ENCODE data around the gene GNB1.
A peak's percentile ranks its signal among the peaks of the same experiment; 100 is the strongest.
"Not testable (repeated sequence)": the region's sequence is repeated elsewhere in the genome, so short reads cannot be mapped to it uniquely, and the experiment has no call there.

GNB1 gene

DNA sequence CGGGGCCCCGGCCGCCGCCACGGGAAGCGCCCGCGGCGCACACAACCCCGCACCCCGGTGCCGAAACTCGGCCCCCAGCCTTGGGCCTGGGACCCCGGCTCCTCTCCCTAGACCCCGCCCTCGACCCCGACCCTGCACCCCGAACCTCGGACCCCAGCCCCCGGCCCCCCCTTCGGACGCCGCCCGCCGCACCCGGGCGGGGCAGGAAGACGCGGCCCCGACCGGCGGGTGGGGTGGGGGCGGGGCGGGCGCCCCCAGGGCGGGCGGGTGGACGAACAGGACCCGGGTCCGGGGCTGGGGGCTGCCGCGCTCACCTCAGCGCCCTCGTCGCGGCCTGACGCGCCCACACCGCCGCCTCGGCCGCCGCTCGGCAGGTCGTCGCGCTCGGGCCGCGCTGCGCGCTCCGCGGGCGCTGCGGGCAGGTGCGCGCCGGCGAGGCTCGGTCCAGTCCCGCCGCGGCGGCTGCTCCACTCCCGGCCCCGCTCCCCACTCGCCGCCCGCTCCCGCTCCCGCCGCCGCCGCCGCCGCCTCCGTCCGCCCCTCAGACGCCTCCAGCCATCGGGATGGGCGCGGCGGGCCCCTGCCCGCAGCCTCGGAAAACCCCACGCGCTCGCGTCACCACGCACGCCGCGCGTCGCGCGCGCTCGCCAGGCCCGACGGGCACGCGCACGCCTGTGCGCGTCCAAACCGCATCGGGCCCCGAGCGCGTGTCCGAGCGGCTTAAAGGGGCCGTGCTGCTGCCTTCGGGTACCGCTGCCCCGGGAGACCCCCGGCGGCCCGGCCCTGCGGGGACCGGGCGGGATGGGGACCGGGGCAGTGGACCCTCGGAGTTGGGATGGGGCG, at the start of gene GNB1:
TSS of gene GNB1 (minus strand) at position 582 of the 843 bp plus-strand sequence. CDS start 65,634 bp downstream, outside the sequence.
- DNase-seq = peak; percentile 83 to 85

GRCh38 chr1:1940123-1940425, 49.2 kb upstream of the GNB1 start:
- DNase-seq = no peak

DNA sequence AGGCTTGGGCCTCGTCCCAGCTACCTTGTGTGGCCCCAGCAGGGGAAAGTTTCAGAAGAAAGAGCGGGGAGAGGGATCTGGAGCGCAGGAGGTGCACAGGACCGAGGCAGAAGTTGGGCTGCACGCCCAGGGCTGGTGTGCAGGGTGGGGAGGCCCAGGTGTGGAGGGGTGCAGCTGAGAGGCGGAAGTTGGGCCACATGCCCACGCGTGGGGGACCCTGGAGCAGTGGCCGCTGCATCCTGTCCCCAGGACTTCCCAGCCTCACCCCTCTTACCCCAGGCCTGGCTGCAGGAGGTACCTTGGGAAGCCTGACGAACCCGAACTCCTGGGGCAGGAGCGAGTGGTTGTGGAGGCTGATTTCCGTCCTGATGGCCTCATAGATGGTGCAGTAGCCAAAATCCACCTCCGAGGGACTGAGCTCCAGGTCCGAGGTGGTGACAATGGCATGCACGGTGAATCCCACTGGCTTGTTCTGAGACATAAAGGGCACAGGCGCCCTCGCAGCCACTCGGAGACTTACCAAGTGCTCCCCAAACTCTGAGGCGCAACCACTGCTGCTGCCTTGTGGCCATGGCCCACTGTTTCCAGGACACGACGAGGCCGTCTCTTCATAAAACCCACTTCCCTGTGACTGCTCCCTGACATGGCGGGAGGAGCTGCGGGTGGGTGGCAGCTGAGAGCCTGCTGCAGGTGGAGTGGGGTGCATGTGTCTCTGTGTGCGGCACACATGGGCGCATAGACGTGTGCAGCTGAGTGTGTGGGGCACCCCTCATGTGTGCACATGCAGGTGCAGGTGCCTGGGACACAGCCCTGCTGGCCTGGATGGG, 48.6 kb upstream of the GNB1 start:
- no peak for DNase-seq

DNA sequence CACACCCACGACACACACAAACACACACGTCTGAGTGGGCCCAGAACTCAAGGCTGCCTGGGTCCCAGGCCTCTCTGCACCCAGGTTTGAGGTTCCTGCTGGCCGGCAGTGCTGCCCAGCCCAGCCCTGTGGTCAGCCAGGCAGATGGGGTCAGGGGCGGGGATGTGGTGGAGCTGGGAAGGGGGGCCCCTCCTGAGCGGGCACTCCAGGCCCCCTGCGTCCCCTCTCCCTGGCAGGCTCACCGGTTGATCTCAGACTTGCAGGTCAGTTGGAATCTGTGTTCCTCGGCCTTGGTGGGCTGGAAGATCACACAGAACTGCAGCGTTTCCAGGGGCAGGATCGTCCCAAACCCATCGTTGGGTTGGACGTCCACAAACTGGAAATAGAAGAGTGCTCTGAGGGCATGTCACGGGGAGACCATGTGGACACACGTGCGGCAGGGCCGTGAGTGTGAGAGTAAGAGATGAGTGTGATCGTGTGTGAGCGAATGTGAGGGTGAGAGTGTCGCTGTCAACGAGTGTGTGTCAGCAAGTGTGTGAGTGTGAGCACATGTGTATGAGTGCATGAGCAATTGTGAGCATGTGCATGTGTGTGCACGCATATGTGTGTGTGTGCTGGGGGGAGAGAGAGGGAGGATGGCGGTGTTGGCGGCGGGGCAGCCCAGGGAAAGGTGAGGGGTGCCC, 47.9 kb upstream of the GNB1 start:
- DNase-seq = no peak

DNA sequence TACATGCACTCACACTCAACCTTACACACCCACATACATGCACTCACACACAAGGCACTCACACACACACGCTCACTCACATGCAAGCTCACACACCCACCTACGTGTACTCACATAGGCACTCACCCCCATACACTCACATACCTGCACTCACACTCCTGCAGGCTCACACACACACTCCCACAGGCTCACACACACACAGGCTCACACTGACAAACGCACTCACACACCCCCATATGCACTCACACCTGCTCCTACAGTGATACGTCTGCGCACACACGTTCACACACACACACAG, 47.3 kb upstream of the GNB1 start:
- DNase-seq = no peak

DNA sequence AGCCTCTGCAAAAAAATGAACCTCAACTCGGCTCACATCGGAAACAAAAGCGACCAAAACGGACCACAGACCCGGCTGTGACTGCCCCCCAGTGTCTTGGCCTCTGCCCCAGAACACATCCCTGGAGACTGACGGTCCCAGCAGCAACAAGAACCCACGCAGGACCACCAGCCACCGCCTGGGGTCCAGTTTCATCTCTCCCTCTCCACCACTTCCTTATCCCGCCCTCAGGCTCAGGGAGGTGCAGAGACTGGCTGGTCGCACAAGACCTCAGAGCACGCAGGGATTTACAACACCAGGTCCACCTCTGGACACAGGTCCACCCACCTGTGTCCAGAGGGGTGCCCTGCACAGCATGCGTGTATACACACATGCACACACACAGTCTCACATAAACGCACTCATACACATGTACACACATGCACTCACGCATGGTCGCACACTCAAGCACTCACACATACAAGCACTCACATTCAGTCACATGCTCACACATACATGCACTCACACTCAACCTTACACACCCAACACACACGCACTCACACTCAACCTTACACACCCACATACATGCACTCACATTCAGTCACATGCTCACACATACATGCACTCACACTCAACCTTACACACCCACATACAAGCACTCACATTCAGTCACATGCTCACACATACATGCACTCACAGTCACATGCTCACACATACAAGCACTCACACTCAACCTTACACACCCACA, 46.8 kb upstream of the GNB1 start:
- no peak for DNase-seq

- DNase-seq = no peak
Observed at GRCh38 chr1:1937061-1937460, 46.2 kb upstream of the GNB1 start.

DNA sequence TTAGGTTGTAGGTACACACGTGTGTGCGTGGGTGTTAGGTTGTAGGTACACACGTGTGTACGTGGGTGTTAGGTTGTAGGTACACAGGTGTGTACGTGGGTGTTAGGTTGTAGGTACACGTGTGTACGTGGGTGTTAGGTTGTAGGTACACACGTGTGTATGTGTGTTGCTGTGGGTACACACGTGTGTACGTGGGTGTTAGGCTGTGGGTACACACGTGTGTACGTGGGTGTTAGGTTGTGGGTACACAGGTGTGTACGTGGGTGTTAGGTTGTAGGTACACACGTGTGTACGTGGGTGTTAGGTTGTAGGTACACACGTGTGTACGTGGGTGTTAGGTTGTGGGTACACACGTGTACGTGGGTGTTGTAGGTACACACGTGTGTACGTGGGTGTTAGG, 44.0 kb upstream of the GNB1 start:
- not testable (repeated sequence) for DNase-seq

- no peak for DNase-seq
Observed at GRCh38 chr1:1929639-1930545, 39.0 kb upstream of the GNB1 start.

- no peak for DNase-seq
Observed at GRCh38 chr1:1929102-1929638, 38.3 kb upstream of the GNB1 start.

DNA sequence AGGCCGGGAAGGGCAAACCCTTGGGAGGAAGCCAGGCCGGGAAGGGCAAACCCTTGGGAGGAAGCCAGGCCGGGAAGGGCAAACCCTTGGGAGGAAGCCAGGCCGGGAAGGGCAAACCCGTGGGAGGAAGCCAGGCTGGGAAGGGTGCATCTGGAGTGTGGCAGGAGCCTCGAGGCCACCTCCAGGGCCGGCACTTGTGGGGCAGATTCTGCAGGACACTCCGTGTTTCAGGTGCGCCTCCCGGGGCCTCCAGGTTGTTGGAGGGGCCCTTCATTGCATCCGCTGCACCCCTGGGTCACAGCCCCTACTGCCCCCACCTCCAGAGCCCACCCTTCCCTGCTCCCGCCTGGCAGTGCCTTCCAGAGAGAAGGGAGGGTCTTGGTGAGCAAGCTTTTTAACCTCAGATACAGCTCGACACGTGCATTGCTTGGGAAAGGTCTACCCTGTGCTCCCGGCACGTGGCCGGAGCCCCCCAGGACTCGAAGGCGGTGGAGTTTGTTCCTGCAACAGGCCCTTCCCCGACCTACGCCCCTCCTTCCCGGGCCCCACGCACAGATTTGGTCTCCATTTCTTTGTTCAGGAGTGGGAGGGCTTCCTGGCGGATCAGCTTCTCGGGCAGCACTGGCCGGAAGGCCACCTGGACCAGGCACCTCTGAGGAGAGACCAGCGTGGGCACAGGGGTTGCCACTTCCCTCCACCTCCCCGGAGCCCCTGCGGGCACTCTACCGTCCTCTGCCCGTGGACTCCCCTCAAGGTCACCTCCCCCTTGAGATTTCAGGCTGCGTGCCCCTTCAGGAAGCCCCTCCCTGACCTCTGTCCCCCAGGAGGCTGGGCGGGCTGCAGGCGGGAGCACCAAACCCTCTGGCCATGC, 37.6 kb upstream of the GNB1 start:
- no peak for DNase-seq

DNA sequence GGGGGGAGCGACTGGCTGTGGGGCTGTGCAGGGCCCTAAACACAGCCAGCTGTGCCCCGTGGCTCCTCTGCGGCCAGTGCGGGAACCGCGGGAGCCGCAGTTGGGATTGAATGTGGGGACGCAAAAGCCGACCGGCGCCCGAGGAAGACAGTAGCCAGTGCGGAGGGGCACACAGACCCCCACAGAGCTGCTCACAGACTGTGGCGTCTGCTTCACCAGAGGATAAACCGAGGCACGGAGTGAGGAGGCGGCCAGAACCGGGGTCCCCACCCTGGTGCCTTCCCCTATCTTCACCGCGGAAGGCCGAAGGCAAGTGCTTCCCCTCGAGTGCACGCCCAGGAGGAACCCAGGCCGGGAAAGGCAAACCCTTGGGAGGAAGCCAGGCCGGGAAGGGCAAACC, 36.9 kb upstream of the GNB1 start:
- no peak for DNase-seq

DNA sequence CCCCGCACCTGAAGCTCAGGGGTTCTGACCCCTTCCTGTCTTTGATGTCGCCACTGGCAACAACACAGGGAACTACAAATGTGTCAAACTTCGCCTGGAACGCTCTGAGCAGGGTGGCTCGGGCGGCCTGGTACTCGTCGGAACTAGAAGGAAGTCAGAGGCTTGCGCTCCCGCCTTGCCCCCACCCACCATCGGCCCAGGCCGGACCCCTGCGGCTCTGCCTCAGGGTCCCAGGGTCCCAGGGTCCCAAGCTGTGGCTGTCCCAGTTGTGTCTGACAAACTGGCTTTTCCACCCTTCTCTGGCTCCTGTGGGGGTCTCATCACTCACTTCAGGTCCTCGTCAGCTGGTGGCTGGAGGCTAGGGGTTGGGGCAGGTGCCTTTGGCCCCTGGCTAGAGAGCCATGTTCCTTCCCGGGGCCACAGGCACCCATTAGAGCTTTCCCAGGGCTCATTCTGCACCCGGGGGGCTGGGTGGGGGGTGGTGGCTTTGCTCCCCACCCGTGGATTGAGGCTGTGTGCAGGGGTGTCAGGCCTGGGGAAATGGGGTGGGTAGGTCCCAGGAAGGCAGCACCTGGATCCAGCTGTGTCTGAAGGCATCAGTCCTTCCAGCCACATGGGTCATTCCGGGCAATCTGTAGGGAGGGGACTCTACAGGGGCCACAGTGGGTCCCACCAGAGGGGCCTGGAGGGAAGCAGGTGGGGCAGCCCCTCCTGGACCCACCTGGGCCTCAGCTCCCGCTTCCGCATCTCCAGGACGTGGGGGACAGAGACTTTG, 36.2 kb upstream of the GNB1 start:
- DNase-seq = no peak

DNA sequence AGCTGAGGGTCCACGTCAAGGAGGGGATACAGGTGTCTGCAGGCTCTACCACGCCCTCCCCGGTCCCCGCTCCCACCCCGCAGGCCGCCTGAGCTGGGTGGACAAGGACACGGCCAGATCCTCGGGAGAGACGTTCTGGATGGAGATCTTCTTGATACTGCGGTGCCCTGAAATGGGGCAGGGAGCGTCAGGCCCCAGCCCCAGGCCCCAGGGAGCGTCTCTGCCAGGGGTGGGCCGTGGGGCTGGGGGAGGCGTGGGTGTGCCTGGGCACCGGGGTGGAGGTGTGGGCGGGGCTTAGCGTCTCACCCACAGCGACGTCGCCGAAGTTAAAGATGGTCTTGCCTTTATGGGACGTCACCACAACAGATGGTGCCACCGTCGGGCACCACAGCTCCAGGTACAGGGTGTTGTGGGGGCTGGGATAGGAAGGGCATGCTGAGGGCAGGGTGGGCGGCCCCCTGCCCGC, 35.5 kb upstream of the GNB1 start:
- DNase-seq = no peak

DNA sequence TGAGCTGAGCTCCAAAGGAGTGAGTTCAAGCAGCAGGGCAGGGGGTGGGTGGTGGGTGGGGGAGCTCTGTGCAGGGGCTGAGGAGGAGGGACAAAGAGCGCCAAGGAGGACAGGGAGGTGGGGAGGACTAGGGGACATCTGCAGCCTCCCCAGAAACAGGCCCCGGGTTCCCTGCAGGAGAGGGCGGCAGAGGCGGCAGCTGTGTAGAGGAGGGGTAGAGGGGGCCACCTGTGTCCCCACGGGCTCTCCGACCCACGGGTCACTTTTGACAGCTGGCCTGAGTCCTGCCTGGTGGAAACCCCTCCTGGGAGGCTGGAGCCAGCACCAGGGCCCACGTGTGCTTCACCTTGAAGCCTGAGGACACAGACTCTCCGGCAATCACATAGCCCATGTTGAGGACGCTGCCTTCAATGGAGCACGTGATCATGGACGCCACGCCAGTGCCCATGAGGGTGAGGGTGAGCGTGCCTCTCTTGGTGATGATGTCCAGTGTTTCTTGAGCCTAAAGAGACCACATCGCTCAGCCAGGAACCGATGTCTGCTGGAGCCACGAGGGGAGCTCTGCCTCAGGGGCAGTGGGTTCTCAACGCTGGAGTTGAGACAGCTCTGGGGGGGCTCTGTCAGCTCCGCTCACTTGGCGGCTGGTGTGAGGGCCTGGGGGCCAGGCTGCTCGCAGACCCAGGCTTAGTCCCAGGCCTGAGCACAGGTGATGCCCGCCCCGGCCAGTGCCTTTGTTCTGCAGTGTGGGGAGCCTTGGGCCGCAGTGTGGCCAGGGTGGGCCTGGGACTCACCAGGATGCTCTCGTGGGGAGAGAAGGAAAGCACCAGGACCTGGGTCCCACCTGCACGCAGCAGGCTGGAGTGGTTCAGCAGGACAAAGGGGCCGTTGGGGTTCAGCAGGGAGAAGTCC, 34.8 kb upstream of the GNB1 start:
- no peak for DNase-seq

DNA sequence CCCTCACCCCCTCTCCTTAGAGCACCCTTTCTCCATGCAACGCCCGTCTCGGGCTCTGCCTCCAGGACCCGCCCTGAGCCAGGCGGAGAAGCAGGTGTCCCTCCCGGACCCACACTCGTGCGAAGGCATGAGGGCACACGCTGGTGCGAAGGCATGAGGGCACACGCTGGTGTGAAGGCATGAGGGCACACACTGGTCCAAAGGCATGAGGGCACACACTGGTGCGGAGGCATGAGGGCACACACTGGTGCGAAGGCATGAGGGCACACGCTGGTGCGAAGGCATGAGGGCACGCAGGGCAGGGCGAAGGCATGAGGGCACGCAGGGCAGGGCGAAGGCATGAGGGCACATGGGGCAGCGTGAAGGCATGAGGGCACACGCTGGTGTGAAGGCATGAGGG, 34.0 kb upstream of the GNB1 start:
- DNase-seq = no peak

DNA sequence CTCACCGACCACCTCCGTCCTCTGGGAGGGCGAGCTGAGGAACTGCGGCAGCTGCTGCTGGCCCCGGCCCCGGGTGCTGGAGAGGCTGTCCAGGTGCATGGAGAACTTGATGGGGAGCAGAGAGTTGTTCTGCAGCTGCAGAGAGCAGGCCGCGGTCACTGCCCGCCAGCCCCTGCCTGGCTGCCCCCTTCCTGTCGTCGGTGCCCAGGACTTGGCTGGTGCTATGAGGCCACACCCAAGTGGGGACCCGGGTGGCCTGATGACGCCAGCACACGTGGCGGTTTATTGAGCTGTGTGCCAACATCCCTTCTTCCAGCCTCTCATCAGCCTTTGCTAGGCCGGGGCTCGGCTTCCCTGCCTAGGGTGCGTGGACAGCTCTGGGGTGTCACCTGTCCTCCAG, 33.5 kb upstream of the GNB1 start:
- no peak for DNase-seq

DNA sequence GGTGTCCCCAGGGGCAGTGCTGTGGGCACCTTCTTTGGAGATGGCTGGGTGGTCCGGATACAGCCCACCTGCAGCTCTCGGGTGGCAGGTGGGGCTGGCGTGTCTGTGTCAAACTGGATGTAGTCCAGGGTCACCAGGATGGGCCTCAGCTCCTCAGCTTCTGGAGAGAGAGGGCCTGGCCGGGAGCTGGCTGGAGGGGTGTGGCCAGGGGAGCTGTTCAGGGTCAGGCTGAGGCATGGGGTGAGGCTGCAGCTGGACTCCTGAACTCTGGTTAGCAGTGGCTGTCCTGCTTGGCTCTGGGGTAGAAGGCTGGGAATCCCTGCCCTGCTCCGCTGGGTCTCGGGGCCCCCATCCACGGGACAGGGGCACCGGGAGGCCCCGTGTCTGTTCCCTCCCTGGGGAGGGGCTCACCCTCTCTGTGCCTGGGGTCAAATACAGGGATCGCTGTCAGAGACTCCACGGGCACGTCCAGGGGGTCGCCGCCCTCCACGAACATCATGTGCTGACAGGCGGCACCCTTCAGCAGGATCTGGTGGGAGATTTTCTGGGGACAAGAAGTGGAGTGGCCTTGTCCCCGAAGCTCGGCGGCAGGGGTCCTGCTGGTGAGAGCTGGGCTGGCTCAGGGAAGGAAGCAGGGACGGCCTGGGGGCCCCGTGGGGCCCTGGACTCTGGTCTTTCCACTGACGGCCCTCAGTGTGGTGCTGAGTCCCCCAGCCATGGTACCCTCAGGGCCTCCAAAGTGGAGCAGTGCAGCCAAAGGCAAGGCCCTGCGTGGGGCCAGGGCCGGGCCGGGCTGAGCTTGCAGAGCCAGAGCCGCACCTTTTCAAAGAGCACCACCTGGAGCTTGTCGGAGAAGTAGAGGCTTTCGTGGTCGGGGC, 32.3 kb upstream of the GNB1 start:
- DNase-seq = no peak
